OCI-M2 (cell line): ENCODE results near the gene CHST14.
"Not testable (repeated sequence)": the region's sequence is repeated elsewhere in the genome, so short reads cannot be mapped to it uniquely, and the experiment has no call there.

Experiments used
- DNase-seq: peaks from one replicate; lab custom pipeline; 2025; ENCODE audit not compliant: unreplicated experiment; lab: John Stamatoyannopoulos, UW

CHST14 gene

GRCh38 chr15:40440743-40441564 is 29.8 kb upstream of the CHST14 start, which contains the start of gene BAHD1:
TSS of gene BAHD1 (plus strand) at chr15:40440953. CDS start at chr15:40458465, 17,512 bp downstream.
- peak; percentile 36 for DNase-seq

DNA sequence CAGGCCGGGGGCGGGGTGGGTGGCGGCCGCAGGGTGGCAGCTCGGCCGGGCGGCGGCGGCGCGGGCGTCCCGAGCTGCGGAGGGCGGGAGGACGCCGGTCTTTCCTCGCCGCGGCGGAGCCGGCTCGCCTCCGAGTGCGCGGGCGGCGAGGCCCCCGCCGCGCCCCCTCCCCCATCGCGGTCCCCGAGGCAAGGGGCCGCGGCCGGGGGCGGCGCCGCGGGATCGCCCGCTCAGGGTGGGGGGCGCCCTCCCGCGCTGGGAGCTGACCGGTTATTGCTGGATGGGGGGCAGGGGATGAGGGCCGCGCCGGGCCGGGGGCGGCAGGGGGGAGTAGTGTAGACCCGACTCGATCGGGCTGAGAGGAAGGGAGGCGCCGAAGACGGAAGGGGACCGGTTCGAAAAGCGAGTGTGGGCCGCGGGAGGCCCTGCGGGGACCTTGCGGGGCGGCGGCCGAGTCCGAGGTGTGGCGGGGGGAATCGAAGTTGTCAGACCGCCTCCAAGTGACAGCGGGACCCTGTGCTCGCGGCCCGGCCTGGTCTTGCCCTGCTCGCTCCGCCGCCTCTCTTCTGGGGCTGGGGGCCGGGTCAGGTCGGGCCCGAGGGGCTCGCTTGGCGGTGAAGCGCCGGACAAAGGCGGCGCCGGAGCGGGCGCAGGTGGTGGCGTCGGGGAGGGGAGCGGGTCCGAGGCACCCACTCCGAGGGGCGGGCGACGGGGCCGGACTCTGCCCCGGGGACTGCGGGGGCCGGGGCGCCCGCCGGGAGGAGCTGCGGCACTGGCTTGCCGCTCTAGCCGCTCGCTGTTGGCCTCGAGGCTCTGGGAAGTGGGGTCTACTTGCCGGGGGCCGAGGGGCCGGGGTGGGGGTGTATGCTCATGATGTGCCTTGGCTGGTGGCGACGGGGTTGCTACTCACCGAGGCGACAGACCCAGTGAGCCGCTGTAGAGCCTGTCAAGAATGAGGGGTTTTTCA is 28.9 kb upstream of the CHST14 start:
- DNase-seq: no peak

DNA sequence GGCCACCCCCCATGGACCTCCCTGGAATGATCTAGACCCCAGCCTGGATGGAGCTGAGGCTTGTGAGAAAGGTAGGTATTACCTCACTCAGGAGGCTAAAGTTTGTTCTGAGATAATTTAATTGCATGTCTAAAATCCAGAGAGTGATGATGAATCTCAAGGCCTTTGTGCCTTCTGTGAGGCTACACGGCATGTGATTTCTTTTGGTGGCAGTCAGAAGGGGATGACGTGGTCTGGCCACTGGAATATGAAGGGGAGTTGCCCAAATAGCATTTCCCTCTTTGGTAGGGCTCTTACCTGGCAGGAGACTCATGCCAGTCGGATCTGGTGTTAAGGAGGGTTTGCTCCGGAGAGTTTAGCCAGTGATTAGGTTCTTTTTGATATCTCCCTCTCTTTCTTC is 27.5 kb upstream of the CHST14 start:
- DNase-seq: no peak

DNA sequence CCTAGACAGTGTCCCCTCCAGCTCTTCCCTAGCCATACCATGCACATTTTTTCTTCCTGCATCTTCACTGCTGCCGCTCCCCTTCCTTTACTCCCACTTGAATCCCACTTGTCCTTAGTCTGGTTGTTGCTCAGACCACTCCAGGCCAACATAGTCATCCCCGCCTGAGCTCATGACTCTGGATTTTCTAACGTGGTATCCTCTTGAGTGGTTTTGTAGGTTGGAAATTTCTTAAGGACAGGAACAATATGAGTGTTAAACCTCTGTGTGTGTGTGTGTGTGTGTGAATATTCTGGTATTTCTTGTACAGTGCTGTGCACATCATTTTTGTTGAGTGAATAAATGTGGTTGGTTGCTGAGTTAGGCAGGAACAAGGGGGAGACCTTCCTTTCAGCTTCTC is 26.9 kb upstream of the CHST14 start:
- DNase-seq: no peak

- DNase-seq: no peak
Observed at GRCh38 chr15:40444736-40445135, 26.0 kb upstream of the CHST14 start.

DNA sequence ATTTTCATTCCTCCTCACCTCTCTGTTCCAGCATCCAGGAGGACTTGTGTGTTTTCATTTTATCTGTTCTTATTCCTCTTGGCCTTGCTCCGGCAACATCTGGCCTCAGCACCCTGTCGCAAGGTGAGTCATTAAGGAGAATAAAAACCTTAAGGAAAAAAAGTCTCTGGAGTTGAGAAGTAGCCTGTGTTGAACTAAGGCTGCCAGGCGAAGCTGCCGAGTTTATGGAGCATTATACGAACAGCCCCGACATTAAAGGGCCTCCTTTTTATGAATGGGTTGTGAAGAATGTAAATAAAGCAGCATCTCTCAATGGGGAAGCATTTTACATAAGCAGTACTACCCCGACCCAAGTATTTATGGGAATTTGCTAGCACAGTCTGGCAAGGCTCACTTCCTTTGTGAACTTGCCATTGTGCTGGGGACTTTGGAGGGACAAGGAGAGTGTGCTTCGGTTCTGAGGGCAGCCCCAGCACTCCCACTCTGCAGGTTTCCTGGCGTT is 25.3 kb upstream of the CHST14 start:
- DNase-seq: no peak

DNA sequence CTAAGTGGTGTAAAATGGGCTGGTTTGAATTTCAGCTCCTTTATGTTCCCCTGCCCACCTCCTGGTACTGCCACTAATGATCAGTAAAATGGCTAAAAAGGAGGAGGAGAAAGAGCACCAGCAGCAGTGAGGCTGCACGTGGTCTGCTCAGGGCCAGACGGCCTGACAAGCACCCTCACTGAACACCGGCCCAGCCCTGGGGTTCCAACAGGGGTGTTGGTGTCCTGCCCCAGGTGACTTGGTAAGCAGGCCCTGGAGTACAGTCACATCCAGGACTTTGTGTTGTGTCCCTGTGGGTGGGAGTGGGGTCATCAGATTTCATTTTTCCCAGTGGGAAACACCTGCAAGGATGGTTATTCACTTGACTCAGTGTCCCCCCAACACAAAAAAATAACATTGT is 24.6 kb upstream of the CHST14 start:
- no peak for DNase-seq

DNA sequence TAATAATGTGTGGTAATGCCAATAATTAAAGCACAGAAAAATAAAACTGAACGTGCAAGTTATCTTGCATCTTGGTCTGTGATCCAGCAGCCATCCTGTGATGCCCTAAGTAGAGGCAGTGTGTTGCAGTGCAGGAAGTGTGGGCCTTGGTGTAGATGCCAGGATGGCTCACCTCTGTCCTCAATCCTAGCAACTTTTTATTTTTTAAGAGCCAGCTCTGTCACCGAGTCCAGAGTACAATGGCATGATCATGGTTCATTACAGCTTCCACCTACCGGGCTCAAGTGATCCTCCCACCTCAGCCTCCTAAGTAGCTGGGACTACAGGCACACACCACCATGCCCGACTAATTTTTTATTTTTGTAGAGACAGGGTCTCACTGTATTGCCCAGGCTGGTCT is 22.4 kb upstream of the CHST14 start:
- DNase-seq: no peak

DNA sequence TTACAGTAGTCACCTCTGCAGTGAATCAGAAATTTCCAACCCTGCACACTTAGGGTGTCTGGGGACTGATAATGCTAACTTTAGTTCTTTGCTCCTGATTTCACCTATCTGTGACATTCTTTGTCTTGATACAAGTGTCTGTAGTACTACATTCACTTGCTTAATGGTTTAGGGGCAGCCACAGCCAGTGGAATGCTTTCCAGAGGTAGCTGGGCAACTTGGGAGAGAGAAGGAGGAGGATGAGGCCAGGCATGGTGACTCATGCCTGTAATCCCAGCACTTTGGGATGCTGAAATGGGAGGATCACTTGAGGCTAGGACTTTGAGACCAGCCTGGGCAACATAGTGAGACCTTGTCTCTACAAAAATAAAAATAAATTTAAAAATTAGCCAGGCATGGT is 21.5 kb upstream of the CHST14 start:
- DNase-seq: no peak

GRCh38 chr15:40450047-40450446 is 20.7 kb upstream of the CHST14 start:
- DNase-seq: no peak

DNA sequence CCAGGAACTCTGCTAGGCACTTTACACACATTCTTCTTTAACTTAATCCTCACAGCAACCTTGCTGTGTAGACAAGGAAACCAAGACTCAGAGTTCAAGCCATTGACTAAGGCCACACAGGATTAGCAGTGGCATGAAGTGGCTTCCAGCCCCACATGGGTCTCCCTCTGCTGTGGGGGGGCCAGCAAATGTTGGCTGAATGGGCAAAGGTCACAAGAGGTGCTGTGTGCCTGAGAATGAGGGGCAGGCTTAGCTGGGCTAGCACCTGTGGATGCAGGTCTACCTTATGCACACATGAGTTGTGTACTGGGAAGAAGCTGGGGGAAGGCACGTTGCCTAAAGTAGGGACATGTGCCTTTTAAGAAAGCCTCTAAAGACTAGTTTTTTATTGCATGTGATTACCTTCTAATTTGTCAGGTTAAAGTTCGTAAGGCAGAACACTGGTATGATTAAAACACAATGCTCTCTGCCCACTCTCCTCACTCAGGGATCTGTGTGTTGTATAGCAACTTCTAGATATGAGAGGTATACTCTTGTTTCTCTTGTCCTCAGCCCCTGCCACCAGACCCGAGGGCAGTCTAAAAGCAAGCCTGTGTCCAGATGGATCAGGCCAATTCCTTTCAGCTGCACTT is 19.1 kb upstream of the CHST14 start:
- DNase-seq: no peak

- DNase-seq: no peak
Observed at GRCh38 chr15:40452296-40453090, 18.3 kb upstream of the CHST14 start.

GRCh38 chr15:40453941-40454340 is 16.8 kb upstream of the CHST14 start:
- not testable (repeated sequence) for DNase-seq

- no peak for DNase-seq
Observed at GRCh38 chr15:40454904-40455391, 15.8 kb upstream of the CHST14 start.

GRCh38 chr15:40456299-40456712 is 14.5 kb upstream of the CHST14 start:
- no peak for DNase-seq

- no peak for DNase-seq
Observed at GRCh38 chr15:40456738-40457137, 14.0 kb upstream of the CHST14 start.

- no peak for DNase-seq
Observed at GRCh38 chr15:40458495-40459371, 12.1 kb upstream of the CHST14 start.

DNA sequence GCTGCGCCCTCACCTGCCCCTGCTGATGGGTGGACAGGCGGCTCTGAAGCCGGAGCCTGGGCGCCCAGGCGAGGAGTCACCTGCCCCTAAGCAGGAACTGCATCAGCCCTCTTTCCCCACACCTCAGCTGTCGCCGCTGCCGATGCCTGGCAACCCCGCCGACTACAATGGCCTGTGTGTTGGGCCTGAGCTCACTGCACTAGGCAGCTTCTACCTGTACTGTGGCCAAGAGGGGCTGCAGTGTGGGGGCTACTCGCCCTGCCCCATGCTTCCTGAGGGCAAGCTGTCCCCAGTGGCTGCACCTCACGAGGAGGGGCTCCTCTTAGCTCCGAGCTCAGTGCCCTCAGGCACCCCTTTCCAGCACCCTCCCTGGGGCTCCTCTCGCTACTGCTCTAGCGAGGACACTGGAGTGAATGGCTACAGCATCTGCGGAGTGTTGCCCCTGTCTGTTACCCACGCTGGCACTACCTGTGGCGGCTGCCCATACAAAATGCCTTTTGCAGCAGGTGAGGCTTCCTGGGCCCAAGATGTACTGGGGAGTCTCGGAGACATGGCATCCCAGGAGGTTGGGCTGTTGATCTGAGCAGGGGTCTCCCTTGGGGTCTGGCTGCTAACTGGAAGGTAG is 11.3 kb upstream of the CHST14 start:
- no peak for DNase-seq

GRCh38 chr15:40460404-40460803 is 10.4 kb upstream of the CHST14 start:
- no peak for DNase-seq
